ENCODE data around the gene ANAPC1. TPM values are rescaled to one million over a fixed set of nuclear protein-coding genes. Genes with fewer than 3 reads are reported as not detected.
"Not testable (repeated sequence)": the region's sequence is repeated elsewhere in the genome, so short reads cannot be mapped to it uniquely, and the experiment has no call there.

The ANAPC1 gene
- polyA plus RNA-seq, 3 donors = 4.2 to 12.4 (median 6.8) TPM

- H4K20me1 ChIP-seq (ENCODE audit: insufficient read depth, low read length); H3K4me1 ChIP-seq (ENCODE audit: control insufficient read depth in 1 of 2, insufficient read depth in 2 of 2, low read length in 2 of 2); H3K4me1 Mint-ChIP-seq; H3K9me3 Mint-ChIP-seq; H3K9me3 ChIP-seq (replicated peaks in 1 of 2; ENCODE audit: control insufficient read depth in 1 of 2, insufficient read depth in 1 of 2, low read length in 2 of 2); H2AFZ ChIP-seq (ENCODE audit: insufficient read depth, low read depth, low read length, poor library complexity, severe bottlenecking); H3K4me3 Mint-ChIP-seq; H3K4me3 ChIP-seq (replicated peaks in 1 of 3; ENCODE audit: low read depth in 2 of 3, low read length in 3 of 3); H3K9ac ChIP-seq (ENCODE audit: insufficient read depth, low read length, poor library complexity, severe bottlenecking); H3K27me3 Mint-ChIP-seq (ENCODE audit: low read depth in 3 of 3); H3K27ac Mint-ChIP-seq; intact Hi-C loops (cut with micrococcal nuclease); H3K79me2 ChIP-seq (ENCODE audit: insufficient read depth, low read length); H3K27ac ChIP-seq (ENCODE audit: low read depth in 1 of 2, low read length in 2 of 2); DNase-seq; H3K27me3 ChIP-seq (ENCODE audit: control insufficient read depth in 2 of 2, insufficient read depth in 2 of 2, low read length in 2 of 2); H3K4me2 ChIP-seq (replicated peaks; ENCODE audit: extremely low read depth, low read length, poor library complexity, severe bottlenecking): not testable (repeated sequence)
- H3K36me3 Mint-ChIP-seq = peaks cover 33 to 46% of the 10 kb centered on the region in 2 donors
- WGBS (ENCODE audit: insufficient coverage) = no CpG with 5 or more reads among the region's 3 CpGs
- peaks cover 0 to 21% of the 10 kb centered on the region in 2 donors for H3K36me3 ChIP-seq (replicated peaks in 1 of 2; ENCODE audit: control insufficient read depth in 1 of 2, insufficient read depth in 2 of 2, low read length in 2 of 2)
These were observed 18.9 kb downstream of the ANAPC1 start for GRCh38 chr2:111865124-111865523.

GRCh38 chr2:111860005-111860404 is 24.0 kb downstream of the ANAPC1 start:
- H3K4me3 ChIP-seq (replicated peaks in 1 of 3; ENCODE audit: low read depth in 2 of 3, low read length in 3 of 3); H3K27me3 ChIP-seq (ENCODE audit: control insufficient read depth in 2 of 2, insufficient read depth in 2 of 2, low read length in 2 of 2); H3K4me2 ChIP-seq (replicated peaks; ENCODE audit: extremely low read depth, low read length, poor library complexity, severe bottlenecking); H2AFZ ChIP-seq (ENCODE audit: insufficient read depth, low read depth, low read length, poor library complexity, severe bottlenecking); DNase-seq; H3K9ac ChIP-seq (ENCODE audit: insufficient read depth, low read length, poor library complexity, severe bottlenecking); H4K20me1 ChIP-seq (ENCODE audit: insufficient read depth, low read length); H3K79me2 ChIP-seq (ENCODE audit: insufficient read depth, low read length); H3K9me3 ChIP-seq (replicated peaks in 1 of 2; ENCODE audit: control insufficient read depth in 1 of 2, insufficient read depth in 1 of 2, low read length in 2 of 2); H3K27me3 Mint-ChIP-seq (ENCODE audit: low read depth in 3 of 3); H3K27ac ChIP-seq (ENCODE audit: low read depth in 1 of 2, low read length in 2 of 2); H3K9me3 Mint-ChIP-seq; H3K27ac Mint-ChIP-seq; H3K4me1 Mint-ChIP-seq; H3K4me1 ChIP-seq (ENCODE audit: control insufficient read depth in 1 of 2, insufficient read depth in 2 of 2, low read length in 2 of 2); intact Hi-C loops (cut with micrococcal nuclease); H3K4me3 Mint-ChIP-seq: not testable (repeated sequence)
- no CpG with 5 or more reads among the region's 3 CpGs for WGBS (ENCODE audit: insufficient coverage)
- H3K36me3 Mint-ChIP-seq = peaks cover 33 to 41% of the 10 kb centered on the region in 2 donors
- peaks cover 0 to 26% of the 10 kb centered on the region in 2 donors for H3K36me3 ChIP-seq (replicated peaks in 1 of 2; ENCODE audit: control insufficient read depth in 1 of 2, insufficient read depth in 2 of 2, low read length in 2 of 2)

- H3K36me3 Mint-ChIP-seq = peaks cover 38 to 47% of the 10 kb centered on the region in 2 donors
- H3K4me3 ChIP-seq (replicated peaks in 1 of 3; ENCODE audit: low read depth in 2 of 3, low read length in 3 of 3); DNase-seq; H3K9ac ChIP-seq (ENCODE audit: insufficient read depth, low read length, poor library complexity, severe bottlenecking); H3K4me2 ChIP-seq (replicated peaks; ENCODE audit: extremely low read depth, low read length, poor library complexity, severe bottlenecking); H3K4me1 Mint-ChIP-seq; H2AFZ ChIP-seq (ENCODE audit: insufficient read depth, low read depth, low read length, poor library complexity, severe bottlenecking); H3K4me1 ChIP-seq (ENCODE audit: control insufficient read depth in 1 of 2, insufficient read depth in 2 of 2, low read length in 2 of 2); H3K9me3 ChIP-seq (replicated peaks in 1 of 2; ENCODE audit: control insufficient read depth in 1 of 2, insufficient read depth in 1 of 2, low read length in 2 of 2); H3K27ac ChIP-seq (ENCODE audit: low read depth in 1 of 2, low read length in 2 of 2); H3K27me3 Mint-ChIP-seq (ENCODE audit: low read depth in 3 of 3); H4K20me1 ChIP-seq (ENCODE audit: insufficient read depth, low read length); H3K79me2 ChIP-seq (ENCODE audit: insufficient read depth, low read length); H3K4me3 Mint-ChIP-seq; intact Hi-C loops (cut with micrococcal nuclease); H3K27me3 ChIP-seq (ENCODE audit: control insufficient read depth in 2 of 2, insufficient read depth in 2 of 2, low read length in 2 of 2); H3K9me3 Mint-ChIP-seq; H3K27ac Mint-ChIP-seq: not testable (repeated sequence)
- H3K36me3 ChIP-seq (replicated peaks in 1 of 2; ENCODE audit: control insufficient read depth in 1 of 2, insufficient read depth in 2 of 2, low read length in 2 of 2) = peaks cover 3 to 38% of the 10 kb centered on the region in 2 donors
- 100% methylated on average over 1 of the region's 3 CpGs for WGBS (ENCODE audit: insufficient coverage)
These were observed 31.4 kb downstream of the ANAPC1 start for GRCh38 chr2:111852544-111852943.

Data from CD14-positive monocyte (primary cell).